ENCODE results near the gene EXTL1. TPM values are rescaled to one million over a fixed set of nuclear protein-coding genes. Genes with fewer than 3 reads are reported as not detected.

The EXTL1 gene
- total RNA-seq (2022; extraction: Qiagen RNA extraction; ENCODE audit: low read depth): not detected in 5 replicates

GRCh38 chr1:26021647-26022403 is at the start of gene EXTL1:
Gene EXTL1, plus strand, starts transcription at chr1:26021775. Its CDS starts 872 bp downstream, at chr1:26022647.

GRCh38 chr1:25997828-25998761 is 23.5 kb upstream of the EXTL1 start, which contains the start of gene PAFAH2:
Gene PAFAH2, minus strand, starts transcription at chr1:25998063. Its CDS starts 7,247 bp downstream, at chr1:25990816.

GRCh38 chr1:26045722-26046245 is 24.2 kb downstream of the EXTL1 start, which contains the start of gene SLC30A2:
Gene SLC30A2, minus strand, starts transcription at chr1:26046118. Its CDS starts 222 bp downstream, at chr1:26045896.

GRCh38 chr1:26067432-26067911 is 45.9 kb downstream of the EXTL1 start, which contains the start of gene TRIM63:
Gene TRIM63, minus strand, starts transcription at chr1:26067630. Its CDS starts 136 bp downstream, at chr1:26067494.

Other genes starting within 250 kb of the EXTL1 start
- gene SELENON, start 221.6 kb upstream of the EXTL1 start, total RNA-seq (2022; extraction: Qiagen RNA extraction; ENCODE audit: low read depth): 52.5 to 65.0 TPM (median 56.7 TPM) in 5 replicates
- gene MTFR1L, start 201.8 kb upstream of the EXTL1 start, total RNA-seq (2022; extraction: Qiagen RNA extraction; ENCODE audit: low read depth): 21.7 to 26.1 TPM (median 23.9 TPM) in 5 replicates
- gene AUNIP, start 162.3 kb upstream of the EXTL1 start, total RNA-seq (2022; extraction: Qiagen RNA extraction; ENCODE audit: low read depth): 5.4 to 6.2 TPM (median 6.1 TPM) in 5 replicates
- gene PAQR7, start 146.1 kb upstream of the EXTL1 start, total RNA-seq (2022; extraction: Qiagen RNA extraction; ENCODE audit: low read depth): 2.6 to 4.0 TPM (median 3.3 TPM) in 5 replicates
- 183 to 215 TPM (median 203 TPM) in 5 replicates for gene STMN1, start 115.4 kb upstream of the EXTL1 start, total RNA-seq (2022; extraction: Qiagen RNA extraction; ENCODE audit: low read depth)
- 6.9 to 9.1 TPM (median 7.8 TPM) in 5 replicates for gene PAFAH2, start 23.7 kb upstream of the EXTL1 start, total RNA-seq (2022; extraction: Qiagen RNA extraction; ENCODE audit: low read depth)
- gene SLC30A2, start 24.3 kb downstream of the EXTL1 start, total RNA-seq (2022; extraction: Qiagen RNA extraction; ENCODE audit: low read depth): 0.03 to 0.17 TPM (median 0.04 TPM) in 4 of 5 replicates, not detected in the other
- 0.03 TPM in 1 of 5 replicates, not detected in the others for gene TRIM63, start 45.9 kb downstream of the EXTL1 start, total RNA-seq (2022; extraction: Qiagen RNA extraction; ENCODE audit: low read depth)
- gene PDIK1L, start 90.0 kb downstream of the EXTL1 start, total RNA-seq (2022; extraction: Qiagen RNA extraction; ENCODE audit: low read depth): 1.7 to 2.6 TPM (median 1.7 TPM) in 5 replicates
- 0.01 to 0.06 TPM in 2 of 5 replicates, not detected in the others for gene FAM110D, start 137.3 kb downstream of the EXTL1 start, total RNA-seq (2022; extraction: Qiagen RNA extraction; ENCODE audit: low read depth)
- not detected in 5 replicates for gene C1orf232, start 147.2 kb downstream of the EXTL1 start, total RNA-seq (2022; extraction: Qiagen RNA extraction; ENCODE audit: low read depth)
- gene ZNF593, start 148.1 kb downstream of the EXTL1 start, total RNA-seq (2022; extraction: Qiagen RNA extraction; ENCODE audit: low read depth): 48.2 to 75.7 TPM (median 67.5 TPM) in 5 replicates
- 0.22 to 0.34 TPM (median 0.27 TPM) in 4 of 5 replicates, not detected in the other for gene ZNF593OS, start 150.1 kb downstream of the EXTL1 start, total RNA-seq (2022; extraction: Qiagen RNA extraction; ENCODE audit: low read depth)
- 0.21 to 0.45 TPM (median 0.35 TPM) in 4 of 5 replicates, not detected in the other for gene CNKSR1, start 155.7 kb downstream of the EXTL1 start, total RNA-seq (2022; extraction: Qiagen RNA extraction; ENCODE audit: low read depth)
- gene CATSPER4, start 168.8 kb downstream of the EXTL1 start, total RNA-seq (2022; extraction: Qiagen RNA extraction; ENCODE audit: low read depth): not detected in 5 replicates
- 12.4 to 14.7 TPM (median 13.9 TPM) in 5 replicates for gene CEP85, start 212.4 kb downstream of the EXTL1 start, total RNA-seq (2022; extraction: Qiagen RNA extraction; ENCODE audit: low read depth)